Vagina (tissue), 2 donors: ENCODE results near the gene GAS1.

Experiments
- CTCF ChIP-seq, 3 experiments: fragments of 450-650 bp in 2 of 3; fragments of 200-600 bp in 1 of 3; sonication (generic) in 1 of 3; IDR thresholded peaks; one replicate each; pipeline ENCODE4 v1.5.1; 2017 to 2019; ENCODE audit warnings: antibody characterized with exemption in 3 of 3, mild to moderate bottlenecking in 2 of 3, moderate library complexity in 2 of 3
- POLR2A ChIP-seq, 2 donors: fragments of 450-650 bp; IDR thresholded peaks; one replicate each; pipeline ENCODE4 v1.6.1; 2017; ENCODE audit warnings: antibody characterized with exemption in 2 of 2, mild to moderate bottlenecking in 2 of 2, moderate library complexity in 2 of 2
- POLR2AphosphoS5 ChIP-seq, 2 donors: sonication (generic); formaldehyde crosslinking; IDR thresholded peaks; one replicate each; pipeline ENCODE4 v1.9.0; 2017; ENCODE audit warnings: antibody characterized with exemption in 2 of 2, mild to moderate bottlenecking in 2 of 2, low read depth in 1 of 2; ENCODE audit not compliant: insufficient read depth in 1 of 2

DNA sequence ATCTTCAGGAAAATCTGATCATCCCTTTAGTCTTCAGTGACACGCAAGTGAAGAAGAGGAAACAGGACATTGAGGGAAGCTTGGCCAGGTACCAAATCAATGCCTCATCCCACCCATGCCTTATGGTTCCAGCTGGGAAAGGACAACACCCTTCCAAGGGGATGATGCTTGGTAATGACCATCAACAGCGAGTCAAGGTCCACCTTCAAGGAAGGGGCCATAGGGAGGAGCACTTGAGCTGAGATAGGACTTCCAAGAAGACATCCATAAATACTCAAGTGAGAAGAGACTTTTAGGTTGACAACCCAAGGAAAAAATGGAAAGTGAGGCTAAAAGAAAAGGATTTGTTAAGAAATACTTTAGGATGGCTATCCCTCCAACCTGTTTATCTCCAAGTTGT is 27.1 kb upstream of the GAS1 start:
- no peak for TF ChIP-seq CTCF (IDR thresholded peaks at IDR 0.05)
- TF ChIP-seq POLR2AphosphoS5 (IDR thresholded peaks at IDR 0.05; ENCODE audit: insufficient read depth in 1 of 2, low read depth in 1 of 2), result no peak
- no peak for TF ChIP-seq POLR2A (IDR thresholded peaks at IDR 0.05)
